Measurements from ENCODE around the gene FANCB. TPM values are rescaled to one million over a fixed set of nuclear protein-coding genes. Genes with fewer than 3 reads are reported as not detected.

The FANCB gene
- 14.4 and 15.0 TPM in 2 replicates for total RNA-seq (2014; rRNA removed; shearing (Covaris generic))

GRCh38 chrX:14872851-14873675 is at the start of gene FANCB, which contains the start of gene MOSPD2:
Gene FANCB (minus strand): TSS chrX:14873069. CDS start chrX:14865510, 7,559 bp downstream.
Gene MOSPD2 (plus strand): TSS chrX:14873421. CDS start chrX:14873529, 108 bp downstream.
- peak within 1 kb of the TSS; percentile 72 for H3K27ac ChIP-seq
- peaks cover 8% of the 10 kb centered on the region for H3K36me3 ChIP-seq
- H3K9me3 ChIP-seq (replicated peaks) = no peaks in the 10 kb centered on the region
- DNase-seq (ENCODE audit: low read depth in 1 of 2, low spot score in 2 of 2) = peak; percentile 86 to 96
- no peaks in the 10 kb centered on the region for H3K27me3 ChIP-seq (replicated peaks)
- H3K4me3 ChIP-seq = peak within 1 kb of the TSS; percentile 67
- H3K4me1 ChIP-seq (replicated peaks) = no peaks in the 10 kb centered on the region

GRCh38 chrX:14922437-14922836 is 49.6 kb upstream of the FANCB start:
- DNase-seq (ENCODE audit: low read depth in 1 of 2, low spot score in 2 of 2) = peak; percentile 55 to 66
- Histone ChIP-seq H3K9me3 (replicated peaks) (no peaks in the 10 kb centered on the region), H3K27me3 (replicated peaks) (no peaks in the 10 kb centered on the region), H3K27ac (peak overlapping the region; percentile 50), H3K4me1 (replicated peaks) (peaks cover 45% of the 10 kb centered on the region), H3K36me3 (peaks cover 6% of the 10 kb centered on the region; the same call in 1 of the 2 replicates), H3K4me3 (no peak overlapping the region)

- Histone ChIP-seq H3K36me3 (peaks cover 14% of the 10 kb centered on the region; the same call in 1 of the 2 replicates), H3K27ac (peak overlapping the region; percentile 55), H3K27me3 (replicated peaks) (no peaks in the 10 kb centered on the region), H3K4me1 (replicated peaks) (peaks cover 47% of the 10 kb centered on the region), H3K4me3 (no peak overlapping the region), H3K9me3 (replicated peaks) (no peaks in the 10 kb centered on the region)
- peak in 1 of 2 experiments; percentile 39 for DNase-seq (ENCODE audit: low read depth in 1 of 2, low spot score in 2 of 2)
Observed at GRCh38 chrX:14920196-14920595, 47.3 kb upstream of the FANCB start.

- Histone ChIP-seq H3K9me3 (replicated peaks) (no peaks in the 10 kb centered on the region), H3K36me3 (peaks cover 14% of the 10 kb centered on the region; the same call in 1 of the 2 replicates), H3K27me3 (replicated peaks) (no peaks in the 10 kb centered on the region), H3K4me1 (replicated peaks) (peaks cover 47% of the 10 kb centered on the region), H3K27ac (peak overlapping the region; percentile 53), H3K4me3 (no peak overlapping the region)
- DNase-seq (ENCODE audit: low read depth in 1 of 2, low spot score in 2 of 2) = peak in 1 of 2 experiments; percentile 20
Observed at GRCh38 chrX:14919407-14919806, 46.5 kb upstream of the FANCB start.

- Histone ChIP-seq H3K9me3 (replicated peaks) (no peaks in the 10 kb centered on the region), H3K4me1 (replicated peaks) (peaks cover 32% of the 10 kb centered on the region), H3K4me3 (no peak overlapping the region), H3K27me3 (replicated peaks) (no peaks in the 10 kb centered on the region), H3K27ac (peak overlapping the region; percentile 72), H3K36me3 (peaks cover 17% of the 10 kb centered on the region; the same call in 1 of the 2 replicates)
- peak; percentile 47 to 56 for DNase-seq (ENCODE audit: low read depth in 1 of 2, low spot score in 2 of 2)
Observed at GRCh38 chrX:14916017-14916674, 43.3 kb upstream of the FANCB start.

GRCh38 chrX:14915596-14915995 is 42.7 kb upstream of the FANCB start:
- peak in 1 of 2 experiments; percentile 44 for DNase-seq (ENCODE audit: low read depth in 1 of 2, low spot score in 2 of 2)
- H3K36me3 ChIP-seq = peaks cover 17% of the 10 kb centered on the region; the same call in 1 of the 2 replicates
- no peak overlapping the region for H3K4me3 ChIP-seq
- no peaks in the 10 kb centered on the region for H3K27me3 ChIP-seq (replicated peaks)
- H3K9me3 ChIP-seq (replicated peaks) = no peaks in the 10 kb centered on the region
- H3K27ac ChIP-seq = peak overlapping the region; percentile 72
- peaks cover 27% of the 10 kb centered on the region for H3K4me1 ChIP-seq (replicated peaks)

- Histone ChIP-seq H3K36me3 (peaks cover 11% of the 10 kb centered on the region; the same call in 1 of the 2 replicates), H3K4me3 (no peak overlapping the region), H3K27ac (no peak overlapping the region), H3K27me3 (replicated peaks) (no peaks in the 10 kb centered on the region), H3K4me1 (replicated peaks) (peaks cover 15% of the 10 kb centered on the region), H3K9me3 (replicated peaks) (no peaks in the 10 kb centered on the region)
- no peak for DNase-seq (ENCODE audit: low read depth in 1 of 2, low spot score in 2 of 2)
Observed at GRCh38 chrX:14913241-14913640, 40.4 kb upstream of the FANCB start.

GRCh38 chrX:14903891-14904290 is 31.0 kb upstream of the FANCB start:
- H3K4me1 ChIP-seq (replicated peaks) = peaks cover 10% of the 10 kb centered on the region
- H3K27me3 ChIP-seq (replicated peaks) = no peaks in the 10 kb centered on the region
- H3K4me3 ChIP-seq = no peak overlapping the region
- H3K27ac ChIP-seq = no peak overlapping the region
- H3K36me3 ChIP-seq = peaks cover 11% of the 10 kb centered on the region
- no peaks in the 10 kb centered on the region for H3K9me3 ChIP-seq (replicated peaks)
- DNase-seq (ENCODE audit: low read depth in 1 of 2, low spot score in 2 of 2) = no peak

GRCh38 chrX:14902537-14902936 is 29.7 kb upstream of the FANCB start:
- H3K27ac ChIP-seq = no peak overlapping the region

GRCh38 chrX:14899607-14900006 is 26.7 kb upstream of the FANCB start:
- H3K9me3 ChIP-seq (replicated peaks) = no peaks in the 10 kb centered on the region
- H3K27ac ChIP-seq = peak overlapping the region; percentile 68
- peaks cover 17% of the 10 kb centered on the region for H3K4me1 ChIP-seq (replicated peaks)
- H3K36me3 ChIP-seq = peaks cover 7% of the 10 kb centered on the region
- DNase-seq (ENCODE audit: low read depth in 1 of 2, low spot score in 2 of 2) = peak in 1 of 2 experiments; percentile 31
- H3K4me3 ChIP-seq = no peak overlapping the region
- no peaks in the 10 kb centered on the region for H3K27me3 ChIP-seq (replicated peaks)

More at GRCh38 chrX:14902537-14902936, 29.7 kb upstream of the FANCB start:
- H3K4me1 ChIP-seq (replicated peaks) = peaks cover 17% of the 10 kb centered on the region
- no peak overlapping the region for H3K4me3 ChIP-seq
- DNase-seq (ENCODE audit: low read depth in 1 of 2, low spot score in 2 of 2) = no peak
- no peaks in the 10 kb centered on the region for H3K27me3 ChIP-seq (replicated peaks)
- H3K36me3 ChIP-seq = peaks cover 11% of the 10 kb centered on the region
- no peaks in the 10 kb centered on the region for H3K9me3 ChIP-seq (replicated peaks)

- peaks cover 17% of the 10 kb centered on the region for H3K4me1 ChIP-seq (replicated peaks)
- H3K4me3 ChIP-seq = no peak overlapping the region
- H3K36me3 ChIP-seq = no peaks in the 10 kb centered on the region
- no peak for DNase-seq (ENCODE audit: low read depth in 1 of 2, low spot score in 2 of 2)
- no peaks in the 10 kb centered on the region for H3K27me3 ChIP-seq (replicated peaks)
- no peak overlapping the region for H3K27ac ChIP-seq
- no peaks in the 10 kb centered on the region for H3K9me3 ChIP-seq (replicated peaks)
Observed at GRCh38 chrX:14897042-14897441, 24.2 kb upstream of the FANCB start.

GRCh38 chrX:14896273-14896672 is 23.4 kb upstream of the FANCB start:
- no peak for DNase-seq (ENCODE audit: low read depth in 1 of 2, low spot score in 2 of 2)
- Histone ChIP-seq H3K27me3 (replicated peaks) (no peaks in the 10 kb centered on the region), H3K4me3 (no peak overlapping the region), H3K27ac (no peak overlapping the region), H3K36me3 (no peaks in the 10 kb centered on the region), H3K9me3 (replicated peaks) (no peaks in the 10 kb centered on the region), H3K4me1 (replicated peaks) (peaks cover 17% of the 10 kb centered on the region)

GRCh38 chrX:14886252-14886651 is 13.4 kb upstream of the FANCB start:
- Histone ChIP-seq H3K4me3 (no peak overlapping the region), H3K36me3 (no peaks in the 10 kb centered on the region), H3K4me1 (replicated peaks) (no peaks in the 10 kb centered on the region; the same call in 1 of the 2 replicates), H3K9me3 (replicated peaks) (no peaks in the 10 kb centered on the region), H3K27ac (no peak overlapping the region), H3K27me3 (replicated peaks) (no peaks in the 10 kb centered on the region)
- no peak for DNase-seq (ENCODE audit: low read depth in 1 of 2, low spot score in 2 of 2)

- Histone ChIP-seq H3K4me1 (replicated peaks) (no peaks in the 10 kb centered on the region), H3K27me3 (replicated peaks) (no peaks in the 10 kb centered on the region), H3K36me3 (no peaks in the 10 kb centered on the region), H3K9me3 (replicated peaks) (no peaks in the 10 kb centered on the region), H3K27ac (no peak overlapping the region), H3K4me3 (no peak overlapping the region)
- no peak for DNase-seq (ENCODE audit: low read depth in 1 of 2, low spot score in 2 of 2)
Observed at GRCh38 chrX:14884714-14885113, 11.8 kb upstream of the FANCB start.
